CD4-positive, alpha-beta T cell treated with Interleukin-6 at 100 ng/mL for 8 hours (primary cell): ENCODE results near the gene NUDT3.
"Not testable (repeated sequence)": the region's sequence is repeated elsewhere in the genome, so short reads cannot be mapped to it uniquely, and the experiment has no call there.

Source experiments
- DNase-seq: peaks from one replicate; pipeline ENCODE4 v3.0.0-alpha.2; 2020; ENCODE audit warnings: mixed read lengths, low spot score

NUDT3 gene

DNA sequence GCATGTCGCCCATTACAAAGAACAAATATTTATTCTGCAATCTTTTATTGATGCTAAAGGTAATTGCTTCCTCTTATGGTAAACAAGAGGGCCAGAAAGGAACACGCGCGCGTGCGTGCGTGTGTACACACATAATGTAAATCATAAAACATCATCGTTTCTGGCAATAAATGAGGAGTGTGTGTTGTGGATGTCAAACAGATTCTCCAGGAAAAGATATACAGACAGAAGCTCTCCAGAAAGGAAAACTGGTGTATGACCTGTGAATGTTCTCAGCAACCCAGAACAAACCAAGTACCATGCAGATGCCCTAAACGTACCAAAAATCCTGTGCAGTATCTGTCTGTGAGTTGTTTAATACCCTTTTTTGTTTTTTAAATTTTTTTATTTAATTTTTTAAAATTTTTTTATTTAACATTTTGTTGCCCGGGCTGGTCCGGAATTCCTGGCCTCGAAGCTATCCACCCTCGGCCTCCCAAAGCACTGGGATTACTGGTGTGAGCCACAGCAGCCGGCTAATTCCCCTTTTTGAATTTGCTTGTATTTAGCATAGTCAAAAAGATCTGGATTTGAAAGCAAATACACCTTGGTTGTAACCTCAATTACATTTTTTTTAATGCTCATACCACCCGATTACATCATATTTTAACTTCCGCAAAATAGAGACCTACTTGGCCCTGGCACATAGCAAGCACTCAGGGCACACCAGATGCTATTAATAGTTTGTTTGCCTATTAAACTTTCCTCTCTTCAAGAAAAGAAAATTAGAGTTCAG, 909 bp upstream of the NUDT3 start:
- no peak for DNase-seq

GRCh38 chr6:34391786-34392496, 528 bp downstream of the NUDT3 start:
- peak; percentile 45 for DNase-seq

DNA sequence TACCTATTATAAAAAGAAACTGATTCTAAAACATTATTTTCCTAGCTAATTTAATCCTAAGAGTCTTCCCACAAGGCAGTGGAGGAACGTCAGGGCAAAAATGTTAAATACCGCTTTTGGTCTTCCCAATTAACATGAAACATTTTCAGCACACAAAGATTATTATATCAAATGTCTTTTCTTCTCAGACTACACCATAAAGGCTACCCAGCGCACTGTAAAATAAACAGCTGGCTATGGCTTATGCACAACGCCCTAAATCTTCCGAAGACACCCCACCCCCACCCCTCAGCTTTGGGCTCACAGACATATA, 1.0 kb downstream of the NUDT3 start:
- no peak for DNase-seq

DNA sequence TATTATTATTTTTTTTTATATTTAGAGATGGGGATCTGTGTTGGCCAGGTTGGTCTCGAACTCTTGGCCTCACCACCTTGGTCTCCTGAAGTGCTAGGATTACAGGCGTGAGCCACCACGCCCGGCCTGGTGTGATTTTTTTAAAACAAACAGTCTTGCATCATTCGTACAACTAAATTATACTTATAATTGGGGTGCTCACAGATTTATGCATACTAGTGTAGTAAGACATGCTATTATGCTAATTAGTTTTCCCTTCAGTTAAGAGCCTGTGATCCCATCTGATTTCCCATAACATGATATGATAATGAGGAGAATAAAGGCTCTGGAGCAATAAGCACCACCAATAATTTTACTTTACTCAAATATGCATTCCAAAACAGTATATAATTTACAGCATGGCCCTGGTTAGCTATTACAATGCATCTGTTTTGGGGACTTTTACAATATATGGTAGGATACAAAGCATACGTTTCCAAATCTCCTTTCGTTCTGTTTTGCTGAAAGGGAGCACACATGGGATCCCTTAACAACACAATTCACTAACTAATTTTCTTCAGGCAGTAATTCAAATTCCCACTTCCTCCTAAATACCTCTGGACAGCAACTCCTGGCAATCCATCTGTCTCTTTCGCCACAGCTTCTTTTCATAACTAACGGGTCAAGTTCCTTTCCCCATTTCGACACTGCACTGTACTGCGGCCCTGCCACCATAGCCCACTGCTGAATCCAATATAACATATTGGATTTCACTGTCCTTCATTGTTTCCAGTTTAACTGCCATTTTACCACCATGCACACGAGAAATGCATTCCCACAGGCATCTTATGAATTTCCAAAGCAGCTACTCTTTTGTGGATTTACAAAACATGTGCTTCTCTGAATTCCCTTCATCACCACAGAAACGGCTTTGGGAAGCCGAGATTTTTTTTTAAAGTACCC, 1.7 kb downstream of the NUDT3 start:
- no peak for DNase-seq

DNA sequence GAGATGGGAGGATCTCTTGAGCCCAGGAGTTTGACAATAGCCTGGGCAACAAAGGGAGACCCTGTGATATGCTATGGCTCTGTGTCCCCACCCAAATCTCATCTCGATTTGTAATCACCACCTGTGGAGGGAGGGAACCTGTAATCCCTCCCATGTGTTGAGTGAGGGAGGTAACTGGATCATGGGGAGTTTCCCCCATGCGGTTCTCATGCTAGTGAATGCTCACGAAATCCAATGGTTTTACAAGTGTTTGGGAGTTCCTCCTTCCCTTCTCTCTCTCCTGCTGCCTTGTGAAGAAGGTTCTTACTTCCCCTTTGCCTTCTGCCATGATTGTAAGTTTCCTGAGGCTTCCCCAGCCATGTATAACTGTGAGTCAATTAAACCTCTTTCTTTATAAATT, 3.4 kb downstream of the NUDT3 start:
- no peak for DNase-seq

DNA sequence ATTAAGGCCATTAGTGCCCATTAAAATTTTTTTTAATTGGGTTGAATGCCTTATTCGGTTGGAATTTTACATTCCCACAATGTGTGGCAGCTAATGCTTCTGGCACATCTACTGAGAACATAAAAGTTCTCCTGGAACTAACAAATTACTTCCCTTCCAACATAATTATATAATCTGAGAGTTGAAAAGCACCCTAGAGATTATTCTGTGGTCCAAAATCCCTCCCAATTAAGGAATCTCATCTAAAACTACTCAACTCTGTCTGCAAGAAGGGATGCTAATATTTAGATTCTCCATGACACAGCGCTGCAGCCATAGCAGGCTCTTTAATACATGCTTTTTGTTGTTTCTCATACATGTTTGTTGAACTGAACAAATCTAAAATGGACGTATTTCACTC, 4.0 kb downstream of the NUDT3 start:
- DNase-seq = no peak

DNA sequence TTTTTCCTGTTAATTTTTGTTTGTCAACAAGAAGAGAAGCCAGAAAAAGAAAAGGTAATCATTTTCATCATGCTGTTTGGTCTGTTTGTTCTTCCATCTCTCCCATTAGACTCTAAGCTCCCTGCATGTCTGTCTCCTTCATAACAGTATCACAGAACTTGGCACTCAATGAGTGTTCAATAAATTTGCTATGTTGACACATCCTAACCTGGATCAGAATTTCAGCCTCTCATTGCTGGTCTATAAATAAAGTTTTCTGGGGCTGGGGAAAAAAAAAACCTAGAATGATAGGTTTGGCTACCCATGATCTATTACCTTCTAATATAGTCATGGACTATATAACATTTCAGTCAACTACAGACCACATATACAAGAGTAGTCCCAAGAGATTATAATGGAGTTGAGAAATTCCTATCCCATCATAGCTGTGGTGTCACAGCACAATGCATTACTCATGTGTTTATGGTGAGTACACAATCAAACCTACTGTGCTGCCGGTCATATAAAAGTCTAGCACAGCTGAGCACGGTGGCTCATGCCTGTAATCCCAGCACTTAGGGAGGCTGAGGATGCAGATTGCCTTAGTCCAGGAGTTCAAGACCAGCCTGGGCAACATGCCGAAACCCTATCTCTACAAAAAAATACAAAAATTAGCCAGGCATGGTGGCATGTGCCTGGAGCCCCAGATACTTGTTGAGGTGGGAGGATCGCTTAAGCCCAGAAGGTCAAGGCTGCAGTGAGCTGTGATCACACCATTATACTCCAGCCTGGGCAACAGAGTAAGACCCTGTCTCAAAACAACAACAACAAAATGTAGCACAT, 5.9 kb downstream of the NUDT3 start:
- no peak for DNase-seq

GRCh38 chr6:34385793-34386195, 6.7 kb downstream of the NUDT3 start:
- no peak for DNase-seq

GRCh38 chr6:34384321-34385153, 7.9 kb downstream of the NUDT3 start:
- DNase-seq = no peak

DNA sequence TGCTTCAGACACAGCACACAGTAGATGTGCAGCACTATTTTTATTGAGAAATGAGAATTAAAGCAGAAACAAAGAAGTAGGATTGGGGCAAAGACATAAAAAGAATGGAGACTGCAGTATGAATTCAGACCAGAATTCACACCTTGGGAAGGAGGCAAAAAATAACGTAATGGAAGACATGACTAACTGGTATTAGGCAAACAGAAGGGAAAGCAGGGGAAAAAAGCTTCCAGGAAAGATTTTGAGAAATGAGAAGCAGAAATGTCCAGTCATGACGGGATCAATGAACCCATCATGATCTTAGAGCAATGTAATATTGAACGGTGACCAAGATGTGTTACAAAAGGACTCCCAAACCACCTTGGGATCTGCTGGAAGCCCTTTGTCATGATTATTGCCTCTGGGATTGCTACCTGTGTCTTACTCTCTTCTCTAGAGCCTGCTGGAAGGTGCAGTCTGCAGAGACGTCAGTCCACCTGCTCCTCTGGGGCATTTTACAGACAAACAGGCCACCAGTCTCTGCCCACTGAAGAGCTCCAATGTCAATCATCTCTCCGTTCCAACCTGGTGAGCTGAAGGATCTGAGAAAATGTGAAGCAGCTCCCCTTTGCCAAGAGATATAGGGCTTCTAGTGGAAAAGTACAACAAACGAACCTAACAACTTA, 8.7 kb downstream of the NUDT3 start:
- no peak for DNase-seq

DNA sequence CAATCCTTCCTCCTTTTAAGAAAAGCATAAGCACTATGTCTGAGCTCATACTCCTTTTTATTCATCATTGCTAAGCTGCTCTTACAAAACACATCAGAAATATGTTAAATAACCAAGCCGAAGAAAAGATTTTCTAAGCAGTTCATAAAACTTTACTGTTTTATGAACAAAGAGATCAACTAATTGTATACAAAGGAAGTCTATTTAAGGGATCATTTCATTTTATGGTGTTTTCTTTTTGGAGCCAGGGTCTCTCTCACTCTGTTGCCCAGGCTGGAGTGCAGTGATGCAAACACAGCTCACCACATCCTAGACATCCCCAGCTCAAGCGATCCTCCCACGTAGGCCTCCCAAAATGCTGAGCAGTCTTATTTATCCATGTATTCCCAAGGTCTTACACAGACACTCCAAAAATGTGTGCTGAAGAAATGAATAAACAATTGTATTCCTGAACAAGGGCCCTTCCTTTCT, 9.3 kb downstream of the NUDT3 start:
- no peak for DNase-seq

GRCh38 chr6:34381081-34381480, 11.4 kb downstream of the NUDT3 start:
- DNase-seq = no peak

DNA sequence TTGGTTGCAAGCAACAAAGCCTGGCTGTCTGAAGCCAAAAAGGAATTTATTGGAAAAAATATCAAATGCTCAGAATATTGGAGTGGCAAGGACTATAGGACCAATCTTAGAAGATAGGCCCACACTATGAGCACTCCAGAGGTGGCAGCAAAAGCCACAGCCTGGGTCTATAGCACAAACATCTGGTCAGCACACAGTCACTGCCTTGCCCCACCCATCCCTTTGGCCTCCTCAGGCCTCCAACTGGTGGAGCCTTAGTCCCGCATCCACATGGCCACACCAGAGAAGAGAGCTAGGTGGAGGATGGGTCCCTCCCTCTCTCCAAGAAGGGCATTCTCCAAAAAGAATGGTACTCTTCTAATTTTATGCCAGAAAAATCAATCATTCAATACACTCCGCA, 14.0 kb downstream of the NUDT3 start:
- DNase-seq = no peak

DNA sequence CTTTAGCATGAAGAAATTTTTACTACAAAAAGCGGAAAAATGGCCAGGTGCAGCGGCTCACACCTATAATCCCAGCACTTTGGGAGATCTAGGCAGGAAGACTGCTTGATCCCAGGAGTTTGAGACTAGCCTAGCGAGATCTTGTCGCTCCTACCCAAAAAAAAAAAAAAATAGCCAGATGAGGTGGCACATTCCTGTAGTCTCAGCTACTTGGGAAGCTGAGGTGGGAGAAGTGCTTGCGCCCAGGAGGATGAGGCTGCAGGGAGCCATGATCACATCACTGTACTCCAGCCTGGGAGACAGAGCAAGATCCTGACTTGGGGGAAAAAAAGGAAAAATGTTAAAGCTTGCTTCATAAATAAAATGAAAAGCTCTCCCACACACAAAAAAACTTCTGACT, 14.5 kb downstream of the NUDT3 start:
- DNase-seq = no peak

GRCh38 chr6:34377571-34377970, 14.9 kb downstream of the NUDT3 start:
- DNase-seq = not testable (repeated sequence)

DNA sequence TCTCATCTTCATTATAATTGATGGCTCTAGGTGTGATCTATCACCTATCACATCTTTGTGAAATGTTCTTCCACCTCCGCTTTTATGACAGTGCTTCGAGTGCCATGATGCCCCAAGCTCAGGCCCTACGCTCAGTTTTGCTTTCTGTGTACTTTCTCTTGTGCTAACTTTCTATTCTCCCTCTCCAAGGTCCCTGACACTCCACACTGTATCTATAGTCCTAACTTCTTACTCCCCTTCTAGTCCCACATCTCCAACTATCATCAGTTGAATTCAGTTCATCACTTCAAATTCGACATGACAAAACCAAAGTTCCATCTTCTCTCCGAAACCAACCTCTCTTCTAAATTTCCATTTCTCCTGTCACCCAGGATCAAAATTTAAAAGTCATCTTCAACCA, 16.6 kb downstream of the NUDT3 start:
- DNase-seq = no peak

DNA sequence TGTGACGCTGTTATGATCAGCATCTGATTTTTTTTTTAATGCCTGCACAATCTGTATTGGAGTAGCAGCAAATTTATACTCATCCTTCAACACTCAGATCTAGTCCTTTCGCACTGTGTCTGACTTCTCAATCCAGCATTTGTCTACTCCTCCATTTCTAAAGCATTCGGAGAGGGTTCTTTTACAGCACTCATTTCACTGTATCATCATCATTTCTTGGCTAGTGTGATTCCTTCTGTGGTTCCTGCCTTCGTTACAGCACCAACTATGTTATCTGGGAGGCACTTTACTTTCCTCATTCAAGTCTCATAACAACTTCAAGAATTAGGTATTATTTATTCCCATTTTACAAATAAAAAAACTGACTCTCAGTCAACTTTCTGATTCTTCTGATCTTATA, 18.0 kb downstream of the NUDT3 start:
- DNase-seq = no peak

GRCh38 chr6:34374069-34374468, 18.4 kb downstream of the NUDT3 start:
- no peak for DNase-seq

DNA sequence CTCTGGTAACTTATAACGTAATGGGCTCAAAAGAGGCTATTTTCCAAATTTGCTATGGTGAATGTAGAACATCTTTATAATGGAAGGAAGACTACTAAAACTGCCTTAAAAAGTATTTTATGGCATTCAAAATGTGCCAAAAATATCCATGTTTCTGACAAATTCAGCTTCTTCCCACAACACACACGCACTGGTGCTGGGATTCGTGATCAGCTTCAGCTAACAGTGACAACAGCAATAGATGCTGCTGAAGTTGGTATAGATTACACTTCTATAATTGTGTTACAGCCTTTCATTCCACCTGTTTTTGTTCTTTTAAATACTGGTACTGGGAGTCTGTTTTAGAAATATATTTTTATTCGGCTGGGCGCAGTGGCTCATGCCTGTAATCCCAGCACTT, 19.0 kb downstream of the NUDT3 start:
- DNase-seq = no peak

- not testable (repeated sequence) for DNase-seq
Observed at GRCh38 chr6:34371865-34372264, 20.6 kb downstream of the NUDT3 start.
